ENCODE results near the gene ITPR1. TPM values are rescaled to one million over a fixed set of nuclear protein-coding genes. Genes with fewer than 3 reads are reported as not detected.
"Not testable (repeated sequence)": the region's sequence is repeated elsewhere in the genome, so short reads cannot be mapped to it uniquely, and the experiment has no call there.

Gene ITPR1
- total RNA-seq, 4 donors from 2014 or later = 9.5 to 24.1 (median 17.5) TPM

DNA sequence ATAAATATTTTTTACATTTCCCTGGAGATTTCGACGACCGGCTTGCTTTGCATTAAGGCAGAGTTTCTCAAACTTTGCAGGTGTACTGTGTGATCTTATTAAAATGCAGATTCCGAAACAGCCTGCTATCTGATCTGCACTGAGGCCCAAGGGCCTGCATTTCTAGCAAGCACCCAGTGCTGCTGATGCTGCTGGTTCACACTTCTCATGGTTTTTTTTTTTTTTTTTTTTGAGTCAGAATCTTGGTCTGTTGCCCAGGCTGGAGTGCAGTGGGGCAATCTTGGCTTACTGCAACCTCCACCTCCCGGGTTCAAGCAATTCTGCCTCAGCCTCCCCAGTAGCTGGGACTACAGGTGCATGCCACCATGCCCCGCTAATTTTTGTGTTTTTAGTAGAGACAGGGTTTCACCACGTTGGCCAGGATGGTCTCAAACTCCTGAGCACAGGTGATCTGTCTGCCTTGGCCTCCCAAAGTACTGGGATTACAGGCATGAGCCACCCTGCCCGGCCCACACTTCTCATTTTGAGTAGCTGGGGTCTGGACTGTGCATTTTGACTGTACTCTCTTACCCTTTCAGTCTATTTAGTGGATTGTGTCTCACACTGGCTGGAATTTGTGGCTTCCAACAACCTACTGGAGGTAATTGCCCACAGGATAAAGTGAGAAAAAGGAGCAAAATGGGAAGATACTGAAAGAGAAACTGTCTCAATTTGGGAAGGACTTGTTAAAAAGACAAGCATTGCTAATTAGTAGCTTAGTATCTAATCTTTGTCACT is 94.1 kb downstream of the ITPR1 start:
- 69 to 70% methylated on average over 8 of the region's 8 CpGs for WGBS, 2 donors
- DNase-seq (ENCODE audit: low spot score in 2 of 2) = no peak
- no peak for TF ChIP-seq POLR2A (IDR thresholded peaks at IDR 0.05)
- TF ChIP-seq CTCF (IDR thresholded peaks at IDR 0.05) = no peak
- intact Hi-C loops (cut with DNase I; ENCODE audit: low total_unique reads) = no loop called here
- no peak overlapping the region for H3K4me3 ChIP-seq (ENCODE audit: low read depth, poor library complexity, severe bottlenecking)

- intact Hi-C loops (cut with DNase I; ENCODE audit: low total_unique reads) = no loop called here
Observed at GRCh38 chr3:4587838-4588105, 94.6 kb downstream of the ITPR1 start.

GRCh38 chr3:4588466-4588865 is 95.3 kb downstream of the ITPR1 start:
- H3K4me3 ChIP-seq (ENCODE audit: low read depth, poor library complexity, severe bottlenecking) = no peak overlapping the region
- 25 to 37% methylated on average over 4 of the region's 4 CpGs for WGBS, 2 donors
- TF ChIP-seq POLR2A (IDR thresholded peaks at IDR 0.05) = no peak
- TF ChIP-seq CTCF (IDR thresholded peaks at IDR 0.05) = no peak
- intact Hi-C loops (cut with DNase I; ENCODE audit: low total_unique reads) = no loop called here
- DNase-seq (ENCODE audit: low spot score in 2 of 2) = no peak

More at GRCh38 chr3:4587838-4588105, 94.6 kb downstream of the ITPR1 start:
- TF ChIP-seq POLR2A (IDR thresholded peaks at IDR 0.05) (no peak), CTCF (IDR thresholded peaks at IDR 0.05) (no peak)
- no peak overlapping the region for H3K4me3 ChIP-seq (ENCODE audit: low read depth, poor library complexity, severe bottlenecking)
- DNase-seq (ENCODE audit: low spot score in 2 of 2) = no peak

DNA sequence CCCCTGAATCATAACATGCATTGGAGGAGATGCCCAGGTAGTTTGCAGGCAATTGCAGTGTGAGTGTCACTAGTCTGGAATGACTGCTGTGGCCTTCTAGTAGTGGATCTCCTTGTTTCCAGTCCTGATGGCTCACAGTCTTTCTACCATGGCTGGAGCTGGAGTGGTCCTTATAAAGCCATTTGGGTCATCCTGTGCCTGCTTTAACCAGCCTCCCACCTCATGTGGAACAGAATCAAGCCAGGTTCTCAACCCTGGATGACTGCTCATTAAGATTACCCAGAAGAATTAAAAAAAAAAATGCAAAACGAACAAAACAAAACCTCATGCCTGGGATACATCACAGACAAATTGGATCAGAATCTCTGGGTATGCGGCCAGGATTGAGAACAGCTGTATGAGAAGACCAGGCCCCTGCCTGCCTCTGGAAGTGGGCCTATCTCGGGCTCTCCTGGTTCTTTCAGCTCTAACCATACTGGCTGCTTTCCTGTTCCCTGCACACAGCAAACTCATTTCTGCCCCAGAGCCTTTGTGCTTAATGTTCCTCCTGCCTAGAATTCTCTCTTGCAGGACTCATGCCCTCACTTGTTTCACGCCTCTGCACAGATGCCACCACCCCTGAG is 96.4 kb downstream of the ITPR1 start:
- no peak for DNase-seq (ENCODE audit: low spot score in 2 of 2)
- H3K4me3 ChIP-seq (ENCODE audit: low read depth, poor library complexity, severe bottlenecking) = no peak overlapping the region
- 51 to 57% methylated on average over 4 of the region's 4 CpGs for WGBS, 2 donors
- intact Hi-C loops (cut with DNase I; ENCODE audit: low total_unique reads) = no loop called here
- TF ChIP-seq CTCF (IDR thresholded peaks at IDR 0.05) (no peak), POLR2A (IDR thresholded peaks at IDR 0.05) (no peak)

DNA sequence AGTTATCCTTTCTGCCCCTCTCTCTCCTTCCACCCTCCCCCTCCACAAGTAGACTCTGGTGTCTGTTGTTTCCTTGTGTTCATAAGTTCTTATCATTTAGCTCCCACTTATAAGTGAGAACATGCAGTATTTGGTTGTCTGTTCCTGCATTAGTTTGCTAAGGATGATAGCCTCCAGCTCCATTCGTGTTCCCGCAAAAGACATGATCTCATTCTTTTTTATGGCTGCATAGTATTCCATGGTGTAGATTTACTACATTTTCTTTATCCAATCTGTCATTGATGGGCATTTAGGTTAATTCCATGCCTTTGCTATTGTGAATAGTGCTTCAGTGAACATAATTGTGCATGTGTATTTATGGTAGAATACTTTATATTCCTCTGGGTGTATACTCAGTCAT is 97.7 kb downstream of the ITPR1 start:
- DNase-seq (ENCODE audit: low spot score in 2 of 2); H3K4me3 ChIP-seq (ENCODE audit: low read depth, poor library complexity, severe bottlenecking); intact Hi-C loops (cut with DNase I; ENCODE audit: low total_unique reads): not testable (repeated sequence)
- 92 to 98% methylated on average over 2 of the region's 2 CpGs for WGBS, 2 donors

DNA sequence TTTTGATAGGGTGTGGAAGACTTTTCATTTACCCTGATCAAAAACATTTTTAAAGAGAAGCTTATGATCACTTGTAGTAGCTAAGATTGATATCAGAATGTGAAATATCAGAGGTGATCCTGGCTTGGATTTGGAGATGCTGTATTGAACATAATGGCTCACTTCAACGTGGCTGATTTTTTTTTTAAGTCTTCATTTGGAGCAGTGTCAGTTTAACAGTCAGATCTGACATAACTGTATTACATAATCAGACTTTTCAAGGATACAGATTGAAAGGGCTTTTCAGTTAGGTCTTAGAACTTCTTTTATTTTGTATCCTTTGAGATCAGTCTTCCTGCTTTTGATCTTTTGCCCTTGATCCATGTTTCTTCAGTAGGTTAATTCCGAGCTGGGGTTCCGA is 98.5 kb downstream of the ITPR1 start:
- no peak overlapping the region for H3K4me3 ChIP-seq (ENCODE audit: low read depth, poor library complexity, severe bottlenecking)
- DNase-seq (ENCODE audit: low spot score in 2 of 2) = no peak
- intact Hi-C loops (cut with DNase I; ENCODE audit: low total_unique reads) = no loop called here
- WGBS, 2 donors = 62 to 73% methylated on average over 3 of the region's 3 CpGs
- TF ChIP-seq CTCF (IDR thresholded peaks at IDR 0.05) (no peak), POLR2A (IDR thresholded peaks at IDR 0.05) (no peak)
